Fibroblast of mammary gland (primary cell): ENCODE data around the gene CASTOR1.

ENCODE experiments used
- DNase-seq: peaks from one replicate; pipeline ENCODE4 v3.0.0-alpha.2; 2010; ENCODE audit warnings: low read depth
- H3K4me3 ChIP-seq: 2 replicates; pipeline ENCODE4 v1.5.1; 2011; ENCODE audit warnings: low read depth, mild to moderate bottlenecking, low read length, moderate library complexity; ENCODE audit not compliant: control insufficient read depth
- CTCF ChIP-seq: conservative IDR thresholded peaks from 2 replicates; pipeline ENCODE4 v1.5.1; 2011; ENCODE audit warnings: low read depth, low read length, inconsistent platforms; ENCODE audit not compliant: control insufficient read depth, insufficient read depth

Gene CASTOR1

GRCh38 chr22:30247561-30247960, 41.7 kb downstream of the CASTOR1 start:
- TF ChIP-seq CTCF: no peak
- no peak overlapping the region for H3K4me3 ChIP-seq
- no peak for DNase-seq

- DNase-seq: no peak
- TF ChIP-seq CTCF: no peak
- peak overlapping the region; percentile 53 for H3K4me3 ChIP-seq
Measured at GRCh38 chr22:30246814-30247376, 42.4 kb downstream of the CASTOR1 start.

GRCh38 chr22:30245985-30246813, 43.1 kb downstream of the CASTOR1 start, which contains the start of gene LIF:
LIF (minus strand) TSS chr22:30246759; CDS start chr22:30246695, 64 bp downstream.
- TF ChIP-seq CTCF: no peak
- DNase-seq: peak; percentile 56
- peak within 1 kb of the TSS; percentile 53 for H3K4me3 ChIP-seq

- peak overlapping the region; percentile 53 for H3K4me3 ChIP-seq
- no peak for TF ChIP-seq CTCF
- DNase-seq: no peak
Measured at GRCh38 chr22:30245181-30245984, 43.9 kb downstream of the CASTOR1 start.

- DNase-seq: no peak
- H3K4me3 ChIP-seq: no peak overlapping the region
- no peak for TF ChIP-seq CTCF
Measured at GRCh38 chr22:30244641-30245040, 44.7 kb downstream of the CASTOR1 start.

- DNase-seq: no peak
- no peak for TF ChIP-seq CTCF
- H3K4me3 ChIP-seq: no peak overlapping the region
Measured at GRCh38 chr22:30244066-30244465, 45.2 kb downstream of the CASTOR1 start.
